DOHH2 (cell line): ENCODE results near the gene ARHGAP20.

ENCODE experiments used
- H3F3A ChIP-seq: fragments of 200-600 bp; sonication (generic), shearing (Covaris generic); 2 replicates; pipeline ENCODE4 v1.6.0; 2016; ENCODE audit warnings: antibody characterized with exemption, mild to moderate bottlenecking; ENCODE audit not compliant: control insufficient read depth, insufficient read depth
- H3K27ac ChIP-seq: fragments of 200-600 bp; sonication (generic); 2 replicates; pipeline ENCODE4 v1.5.1; 2014; ENCODE audit warnings: low read depth, mild to moderate bottlenecking, low read length, moderate library complexity
- H3K27me3 ChIP-seq: fragments of 200-600 bp; sonication (generic); 2 replicates; pipeline ENCODE4 v1.6.1; 2014; ENCODE audit warnings: mild to moderate bottlenecking, low read length, mixed read lengths; ENCODE audit not compliant: control insufficient read depth
- H3K36me3 ChIP-seq: fragments of 200-600 bp; sonication (generic); 2 replicates; pipeline ENCODE4 v1.6.1; 2014; ENCODE audit warnings: mild to moderate bottlenecking, low read length, moderate library complexity, mixed read lengths; ENCODE audit not compliant: control insufficient read depth
- H3K4me1 ChIP-seq: fragments of 200-600 bp; sonication (generic); 2 replicates; pipeline ENCODE4 v1.6.1; 2014; ENCODE audit warnings: mild to moderate bottlenecking, low read length, mixed read lengths; ENCODE audit not compliant: control insufficient read depth
- H3K4me2 ChIP-seq: fragments of 200-600 bp; sonication (generic); 2 replicates; pipeline ENCODE4 v1.6.0; 2014; ENCODE audit warnings: mild to moderate bottlenecking, low read length, moderate library complexity
- H3K4me3 ChIP-seq: fragments of 200-600 bp; sonication (generic); 2 replicates; pipeline ENCODE4 v1.5.1; 2014; ENCODE audit warnings: mild to moderate bottlenecking, low read length, mixed read lengths
- H3K79me2 ChIP-seq: fragments of 200-600 bp; sonication (generic); 2 replicates; pipeline ENCODE4 v1.6.1; 2014; ENCODE audit warnings: mild to moderate bottlenecking, low read length, mixed read lengths; ENCODE audit not compliant: control insufficient read depth
- H3K9me2 ChIP-seq: fragments of 200-600 bp; sonication (generic); replicated peaks from 2 replicates; pipeline ENCODE4 v1.6.1; 2014; ENCODE audit warnings: mild to moderate bottlenecking, low read length, mixed read lengths; ENCODE audit not compliant: control insufficient read depth
- H3K9me3 ChIP-seq: fragments of 200-600 bp; sonication (generic); 2 replicates; pipeline ENCODE4 v1.6.1; 2014; ENCODE audit warnings: antibody characterized with exemption, low read length, mixed read lengths; ENCODE audit not compliant: control insufficient read depth, insufficient read depth
- H4K20me1 ChIP-seq: fragments of 200-600 bp; sonication (generic); 2 replicates; pipeline ENCODE4 v1.6.0; 2014; ENCODE audit warnings: low read depth, mild to moderate bottlenecking, antibody characterized with exemption, low read length, moderate library complexity; ENCODE audit not compliant: control insufficient read depth, insufficient read depth
- EZH2phosphoT487 ChIP-seq: fragments of 200-600 bp; sonication (generic); IDR thresholded peaks from 2 replicates; pipeline ENCODE4 v1.6.1; 2017; ENCODE audit warnings: borderline replicate concordance, mild to moderate bottlenecking, antibody characterized with exemption, low read length, moderate library complexity, mixed read lengths
- TF ChIP-seq, protein P1 (sequence below): fragments of 200-600 bp; sonication (generic); IDR thresholded peaks from one replicate; pipeline ENCODE4 v1.5.1; 2014; ENCODE audit warnings: antibody characterized with exemption, mild to moderate bottlenecking, low read depth, low read length; ENCODE audit not compliant: poor library complexity, severe bottlenecking

The ARHGAP20 gene

GRCh38 chr11:110720431-110721275 lies 8.4 kb upstream of the ARHGAP20 start:
- TF ChIP-seq, protein P1, sequence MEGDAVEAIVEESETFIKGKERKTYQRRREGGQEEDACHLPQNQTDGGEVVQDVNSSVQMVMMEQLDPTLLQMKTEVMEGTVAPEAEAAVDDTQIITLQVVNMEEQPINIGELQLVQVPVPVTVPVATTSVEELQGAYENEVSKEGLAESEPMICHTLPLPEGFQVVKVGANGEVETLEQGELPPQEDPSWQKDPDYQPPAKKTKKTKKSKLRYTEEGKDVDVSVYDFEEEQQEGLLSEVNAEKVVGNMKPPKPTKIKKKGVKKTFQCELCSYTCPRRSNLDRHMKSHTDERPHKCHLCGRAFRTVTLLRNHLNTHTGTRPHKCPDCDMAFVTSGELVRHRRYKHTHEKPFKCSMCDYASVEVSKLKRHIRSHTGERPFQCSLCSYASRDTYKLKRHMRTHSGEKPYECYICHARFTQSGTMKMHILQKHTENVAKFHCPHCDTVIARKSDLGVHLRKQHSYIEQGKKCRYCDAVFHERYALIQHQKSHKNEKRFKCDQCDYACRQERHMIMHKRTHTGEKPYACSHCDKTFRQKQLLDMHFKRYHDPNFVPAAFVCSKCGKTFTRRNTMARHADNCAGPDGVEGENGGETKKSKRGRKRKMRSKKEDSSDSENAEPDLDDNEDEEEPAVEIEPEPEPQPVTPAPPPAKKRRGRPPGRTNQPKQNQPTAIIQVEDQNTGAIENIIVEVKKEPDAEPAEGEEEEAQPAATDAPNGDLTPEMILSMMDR, result no peak
- no peak for TF ChIP-seq EZH2phosphoT487
- Histone ChIP-seq H3K79me2 (no peaks in the 10 kb centered on the region), H3K9me3 (no peaks in the 10 kb centered on the region), H3K36me3 (no peaks in the 10 kb centered on the region), H3K4me3 (no peak overlapping the region), H3K27me3 (0 out of 2 replicates have a peak, but pooled peaks cover 3% of the 10 kb centered on the region), H3F3A (no peaks in the 10 kb centered on the region), H3K4me1 (peaks cover 10% of the 10 kb centered on the region), H3K9me2 (no peaks in the 10 kb centered on the region), H3K27ac (no peak overlapping the region), H4K20me1 (no peaks in the 10 kb centered on the region), H3K4me2 (no peak overlapping the region)

GRCh38 chr11:110716361-110716760 lies 4.1 kb upstream of the ARHGAP20 start:
- Histone ChIP-seq H3F3A (no peaks in the 10 kb centered on the region), H3K4me3 (no peak overlapping the region), H3K4me1 (no peaks in the 10 kb centered on the region), H3K79me2 (no peaks in the 10 kb centered on the region), H3K36me3 (no peaks in the 10 kb centered on the region), H4K20me1 (no peaks in the 10 kb centered on the region), H3K9me2 (no peaks in the 10 kb centered on the region), H3K4me2 (no peak overlapping the region), H3K27me3 (peaks cover 21% of the 10 kb centered on the region), H3K27ac (no peak overlapping the region), H3K9me3 (no peaks in the 10 kb centered on the region)
- TF ChIP-seq EZH2phosphoT487, result no peak
- TF ChIP-seq, protein P1, result no peak

DNA sequence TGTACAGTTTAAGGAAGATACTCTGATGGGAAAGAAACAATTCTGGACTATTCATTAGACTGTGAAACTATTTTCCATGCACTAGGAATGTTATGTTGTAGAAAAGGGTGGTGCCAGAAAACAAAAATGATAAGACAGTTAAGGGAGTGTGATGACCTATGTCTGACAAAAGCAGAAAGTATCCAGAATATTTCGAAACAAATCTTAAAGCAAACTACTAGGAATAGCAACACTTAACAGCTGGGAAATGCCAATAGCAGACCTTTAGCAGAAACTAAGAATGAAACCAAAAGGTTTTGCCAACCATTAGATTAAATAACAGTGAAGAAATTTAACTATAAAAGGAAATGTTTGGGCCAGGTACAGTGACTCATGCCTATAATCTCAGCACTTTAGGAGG lies 3.3 kb upstream of the ARHGAP20 start:
- Histone ChIP-seq H3K27me3 (peaks cover 25% of the 10 kb centered on the region), H3F3A (no peaks in the 10 kb centered on the region), H3K9me3 (no peaks in the 10 kb centered on the region), H3K4me1 (no peaks in the 10 kb centered on the region), H3K4me3 (no peak overlapping the region), H3K27ac (no peak overlapping the region), H3K36me3 (no peaks in the 10 kb centered on the region), H3K79me2 (no peaks in the 10 kb centered on the region), H3K4me2 (no peak overlapping the region), H4K20me1 (no peaks in the 10 kb centered on the region), H3K9me2 (no peaks in the 10 kb centered on the region)
- TF ChIP-seq EZH2phosphoT487, result no peak
- TF ChIP-seq, protein P1, result no peak
